OCI-M2 (cell line): ENCODE results near the gene BCL2L11.

Experiments used
- DNase-seq: peaks from one replicate; lab custom pipeline; 2025; ENCODE audit not compliant: unreplicated experiment; lab: John Stamatoyannopoulos, UW

The BCL2L11 gene

GRCh38 chr2:111117598-111118480 is 2.9 kb upstream of the BCL2L11 start:
- DNase-seq: no peak

DNA sequence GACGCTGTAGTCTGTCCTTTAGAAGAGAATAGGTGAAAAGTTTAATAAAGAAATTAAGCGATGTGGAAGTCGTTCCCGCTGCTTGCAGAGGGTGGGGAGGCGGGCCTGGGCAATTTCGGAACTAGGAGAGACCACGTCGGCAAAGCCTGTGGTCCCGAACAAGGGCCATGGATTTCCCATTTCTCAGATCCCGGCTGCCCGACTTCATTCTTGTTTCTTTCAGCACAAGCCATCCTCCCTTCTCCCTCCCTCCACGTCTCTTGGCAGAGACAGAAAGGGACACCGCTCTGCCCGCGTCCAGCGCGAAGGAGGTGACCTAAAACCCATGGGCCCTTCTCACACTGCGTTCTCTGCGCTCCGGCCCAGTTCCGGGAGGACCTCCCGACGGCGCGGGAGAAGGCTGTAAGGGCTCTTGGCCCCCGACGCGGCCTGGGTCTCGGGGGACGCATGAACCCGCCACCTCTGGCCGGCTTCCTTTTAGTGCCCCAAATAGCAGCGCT is 2.2 kb upstream of the BCL2L11 start:
- DNase-seq: no peak

DNA sequence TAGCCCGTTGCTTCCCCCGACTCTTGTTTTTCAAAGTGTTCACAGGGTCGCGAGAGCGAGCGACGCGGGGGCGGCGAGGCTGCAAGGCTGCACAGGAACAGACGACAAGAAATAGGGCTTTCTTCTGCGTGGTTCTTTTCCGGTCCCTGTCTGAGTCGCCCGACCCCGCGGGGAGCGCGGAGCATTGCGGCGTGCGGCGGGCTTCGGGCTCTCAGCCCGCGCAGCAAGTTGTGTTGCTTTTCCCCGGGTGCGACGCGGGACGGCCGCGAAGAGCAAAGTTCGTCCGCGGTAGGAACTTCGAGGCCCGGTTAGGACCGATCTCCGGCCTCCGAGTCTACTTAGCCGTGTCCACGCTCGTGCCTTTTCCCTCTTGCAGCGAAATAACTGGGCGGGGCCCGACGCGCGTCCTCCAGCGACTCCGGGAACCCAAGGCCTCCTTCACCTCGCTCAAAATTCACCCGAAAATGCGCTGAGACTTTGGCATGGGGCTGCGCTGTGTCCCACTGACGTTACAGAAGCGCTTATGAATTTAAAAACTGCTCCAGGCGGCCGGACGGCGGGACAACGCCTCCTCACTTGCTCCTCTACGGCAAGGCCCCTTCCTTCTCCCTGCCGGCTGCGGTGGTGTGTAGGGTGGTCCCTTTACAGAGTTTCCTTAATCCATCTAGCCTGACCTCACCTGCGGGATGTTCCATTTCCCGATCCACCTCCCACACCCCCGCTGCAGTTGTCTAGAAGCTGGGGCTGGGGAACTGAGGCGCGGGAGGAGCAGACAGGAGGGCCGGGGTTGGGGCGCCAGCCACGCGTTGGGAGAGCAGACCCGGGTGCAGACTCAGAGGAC is 1.5 kb upstream of the BCL2L11 start:
- DNase-seq: no peak

DNA sequence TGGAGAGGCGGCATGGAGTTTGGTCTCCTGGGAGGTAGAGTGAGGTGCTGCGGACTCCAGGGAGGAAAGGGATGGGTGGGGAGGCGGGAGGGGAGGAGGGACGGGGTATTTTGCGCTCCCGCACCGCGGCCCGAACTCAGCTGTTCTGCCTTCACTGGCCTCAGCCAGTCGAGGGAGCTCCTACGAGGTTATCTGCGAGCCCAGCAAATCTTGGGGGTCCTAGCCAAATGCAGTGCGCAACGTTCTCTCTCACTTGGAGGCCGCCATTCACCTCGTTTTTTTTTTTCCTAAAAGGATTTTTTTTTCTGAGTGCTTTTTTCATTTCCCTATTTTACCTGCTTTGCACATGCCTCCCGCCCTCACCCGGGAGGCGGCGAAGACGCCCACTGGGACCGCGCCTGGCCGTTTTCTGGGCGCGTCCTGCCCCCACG is 877 bp upstream of the BCL2L11 start:
- DNase-seq: no peak

GRCh38 chr2:111121028-111121827 is 514 bp downstream of the BCL2L11 start:
- DNase-seq: no peak

GRCh38 chr2:111121828-111122630 is 1.3 kb downstream of the BCL2L11 start:
- no peak for DNase-seq

DNA sequence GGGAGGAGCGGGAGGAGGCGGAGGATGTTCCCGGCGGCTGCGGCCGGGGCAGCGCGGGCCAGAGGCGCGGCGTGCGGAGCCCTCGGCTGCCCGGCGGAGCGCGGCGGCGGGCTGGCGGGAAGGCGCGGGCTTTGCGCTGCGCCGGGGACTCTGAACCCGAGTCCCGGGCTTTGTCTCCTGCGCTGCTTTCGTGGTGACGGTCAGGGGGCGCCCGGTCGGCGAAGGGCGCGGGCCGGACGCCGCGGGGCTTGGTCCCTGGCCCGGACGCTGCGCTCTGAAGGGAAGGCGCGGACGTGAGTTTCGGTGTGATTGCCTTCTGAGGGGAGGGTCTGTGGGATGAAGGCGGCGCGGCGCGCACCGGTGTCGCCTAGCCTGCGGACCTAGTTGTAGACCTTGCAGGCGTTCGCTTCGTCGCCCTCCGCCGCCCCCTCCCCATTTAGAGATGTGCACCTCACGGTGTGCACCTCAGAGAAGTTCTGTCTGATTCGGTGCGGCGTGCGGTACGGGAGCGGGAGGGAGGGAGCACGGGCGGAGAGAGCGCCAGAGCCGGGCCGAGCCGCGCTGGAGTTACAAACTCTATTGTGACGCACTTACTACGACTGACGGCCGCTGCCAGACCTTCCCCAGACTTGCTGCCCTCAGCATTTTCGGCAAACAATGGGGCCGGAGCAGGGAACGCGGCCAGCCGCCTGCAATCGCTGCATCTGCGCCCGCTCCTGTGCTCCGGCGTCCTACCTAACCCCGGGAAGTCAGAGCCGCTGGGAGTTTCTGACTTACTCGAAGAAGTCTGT is 2.1 kb downstream of the BCL2L11 start:
- no peak for DNase-seq

DNA sequence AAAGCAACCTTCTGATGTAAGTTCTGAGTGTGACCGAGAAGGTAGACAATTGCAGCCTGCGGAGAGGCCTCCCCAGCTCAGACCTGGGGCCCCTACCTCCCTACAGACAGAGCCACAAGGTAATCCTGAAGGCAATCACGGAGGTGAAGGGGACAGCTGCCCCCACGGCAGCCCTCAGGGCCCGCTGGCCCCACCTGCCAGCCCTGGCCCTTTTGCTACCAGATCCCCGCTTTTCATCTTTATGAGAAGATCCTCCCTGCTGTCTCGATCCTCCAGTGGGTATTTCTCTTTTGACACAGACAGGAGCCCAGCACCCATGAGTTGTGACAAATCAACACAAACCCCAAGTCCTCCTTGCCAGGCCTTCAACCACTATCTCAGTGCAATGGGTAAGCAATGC is 3.0 kb downstream of the BCL2L11 start:
- no peak for DNase-seq

- DNase-seq: no peak
Observed at GRCh38 chr2:111126581-111126980, 5.9 kb downstream of the BCL2L11 start.

GRCh38 chr2:111127351-111127750 is 6.6 kb downstream of the BCL2L11 start:
- no peak for DNase-seq

- no peak for DNase-seq
Observed at GRCh38 chr2:111128096-111128495, 7.4 kb downstream of the BCL2L11 start.

- DNase-seq: no peak
Observed at GRCh38 chr2:111133603-111134002, 12.9 kb downstream of the BCL2L11 start.

GRCh38 chr2:111134055-111134454 is 13.3 kb downstream of the BCL2L11 start:
- no peak for DNase-seq

- DNase-seq: no peak
Observed at GRCh38 chr2:111135237-111135909, 14.7 kb downstream of the BCL2L11 start.

- DNase-seq: no peak
Observed at GRCh38 chr2:111135910-111136297, 15.2 kb downstream of the BCL2L11 start.

- DNase-seq: no peak
Observed at GRCh38 chr2:111138839-111139238, 18.1 kb downstream of the BCL2L11 start.

DNA sequence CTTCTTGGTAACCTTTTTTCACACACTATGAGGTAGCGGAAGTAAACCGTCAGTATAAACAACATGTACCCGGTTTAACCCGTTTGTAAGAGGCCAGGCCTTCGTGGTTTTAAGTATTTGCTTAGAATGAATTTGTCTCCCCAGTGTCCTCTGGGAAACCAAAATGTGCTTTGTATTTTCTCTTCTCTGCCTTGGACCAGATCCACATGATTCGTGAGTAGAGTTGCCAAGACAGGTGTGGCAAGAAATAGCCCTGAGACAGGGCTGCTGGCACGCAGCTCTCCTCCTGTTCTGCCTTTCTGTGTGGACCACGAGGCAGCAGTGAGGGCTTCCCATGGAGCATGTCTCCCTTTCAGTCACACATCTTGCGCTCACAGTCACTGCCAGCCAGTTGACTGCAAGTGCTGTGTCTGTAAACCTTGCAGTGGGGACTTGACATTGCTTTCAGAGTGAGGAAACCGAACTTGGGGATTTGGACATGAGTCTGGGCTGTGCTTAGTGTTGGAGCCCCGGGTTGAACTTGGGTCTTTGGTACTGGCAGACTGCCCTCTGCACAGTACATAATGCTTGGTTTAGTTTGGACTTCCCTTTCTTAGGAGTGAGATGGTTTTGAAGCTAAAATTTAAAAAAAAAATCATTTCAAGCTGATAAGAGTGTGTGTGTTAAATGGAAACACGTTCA is 19.1 kb downstream of the BCL2L11 start:
- DNase-seq: no peak

GRCh38 chr2:111140815-111141214 is 20.1 kb downstream of the BCL2L11 start:
- DNase-seq: no peak
